Keratinocyte (primary cell): Measurements from ENCODE around the gene KIF24. TPM values are rescaled to one million over a fixed set of nuclear protein-coding genes. Genes with fewer than 3 reads are reported as not detected.

Experiments used
- DNase-seq: peaks from one replicate; pipeline ENCODE4 v3.0.0-alpha.2; 2011; ENCODE audit warnings: low read depth, missing footprints, low spot score
- FAIRE-seq: peaks from 2 replicates; lab custom pipeline; 2011; peaks lifted over from hg19 to GRCh38; lab: Jason Lieb, UNC
- H2AFZ ChIP-seq: 2 replicates; pipeline ENCODE4 v1.6.0; 2012; ENCODE audit warnings: low read length, control low read depth, inconsistent platforms; ENCODE audit not compliant: control insufficient read depth
- H3K27ac ChIP-seq: 2 replicates; pipeline ENCODE4 v1.5.1; 2011; ENCODE audit warnings: low read length; ENCODE audit not compliant: control insufficient read depth, insufficient read depth
- H3K27me3 ChIP-seq: 3 replicates; pipeline ENCODE4 v1.6.0; 2011; ENCODE audit warnings: low read length; ENCODE audit not compliant: control insufficient read depth, insufficient read depth; ENCODE audit errors: extremely low read depth
- H3K36me3 ChIP-seq, 2 experiments: 2 replicates in 1 of 2; 3 replicates in 1 of 2; pipeline ENCODE4 v1.5.1; 2011; ENCODE audit warnings: low read length in 2 of 2, mild to moderate bottlenecking in 1 of 2; ENCODE audit not compliant: control insufficient read depth in 2 of 2, insufficient read depth in 2 of 2; ENCODE audit errors: extremely low read depth in 1 of 2
- H3K4me1 ChIP-seq: 3 replicates; pipeline ENCODE4 v1.5.1; 2011; ENCODE audit warnings: low read length; ENCODE audit not compliant: control insufficient read depth, insufficient read depth; ENCODE audit errors: extremely low read depth
- H3K4me2 ChIP-seq: 3 replicates; pipeline ENCODE4 v1.6.0; 2011; ENCODE audit warnings: low read depth, low read length; ENCODE audit not compliant: control insufficient read depth, insufficient read depth; ENCODE audit errors: extremely low read depth
- H3K4me3 ChIP-seq, 3 experiments: fragments of 200-600 bp in 1 of 3; sonication (generic) in 1 of 3; 2 replicates in 2 of 3; 3 replicates in 1 of 3; pipeline ENCODE4 v1.5.1; 2011 to 2016; ENCODE audit warnings: low read length in 3 of 3, mild to moderate bottlenecking in 3 of 3, control low read depth in 2 of 3, inconsistent platforms in 1 of 3, low read depth in 1 of 3, mixed read lengths in 1 of 3, mixed run types in 1 of 3, moderate library complexity in 1 of 3; ENCODE audit not compliant: control insufficient read depth in 2 of 3, insufficient read depth in 2 of 3; ENCODE audit errors: extremely low read depth in 1 of 3
- H3K79me2 ChIP-seq: 2 replicates; pipeline ENCODE4 v1.6.0; 2012; ENCODE audit warnings: low read length; ENCODE audit not compliant: control insufficient read depth, insufficient read depth
- H3K9ac ChIP-seq: 3 replicates; pipeline ENCODE4 v1.6.0; 2011; ENCODE audit warnings: low read length; ENCODE audit not compliant: control insufficient read depth, insufficient read depth; ENCODE audit errors: extremely low read depth
- H3K9me1 ChIP-seq: 3 replicates; pipeline ENCODE4 v1.6.0; 2011; ENCODE audit warnings: low read length; ENCODE audit not compliant: control insufficient read depth, insufficient read depth; ENCODE audit errors: extremely low read depth
- H3K9me3 ChIP-seq: 2 replicates; pipeline ENCODE4 v1.5.1; 2012; ENCODE audit warnings: low read depth, low read length; ENCODE audit not compliant: control insufficient read depth
- H4K20me1 ChIP-seq: 3 replicates; pipeline ENCODE4 v1.6.0; 2011; ENCODE audit warnings: low read length; ENCODE audit not compliant: control insufficient read depth, insufficient read depth; ENCODE audit errors: extremely low read depth
- EZH2 ChIP-seq: IDR thresholded peaks from one replicate; pipeline ENCODE4 v1.6.1; 2012; ENCODE audit warnings: inconsistent platforms, mild to moderate bottlenecking, low read length, moderate library complexity
- dilution Hi-C: fragments of 300-500 bp; cut with MboI; formaldehyde crosslinking; loops from one replicate; pipeline ENCODE4 v1.7.0; 2020; ENCODE audit warnings: low sequenced_read_pairs; ENCODE audit not compliant: extremely low pct_ligation_motif_present
- polyA plus RNA-seq, 5 experiments: library from polyadenylated mRNA; depleted of rRNA in 3 of 5; stranded (reverse) in 3 of 5; stranded (forward) in 1 of 5; unstranded in 1 of 5; fragments of >200 nt; gene quantifications; 1 replicate in 1 of 5; 2 replicates in 3 of 5; 3 replicates in 1 of 5; pipeline versions ENCODE4 v1.2.1 to v1.2.3, GENCODE V29; 2011 to 2012; ENCODE audit warnings: missing spikeins in 2 of 5, low read depth in 1 of 5, low replicate concordance in 1 of 5
- TF ChIP-seq, protein P1 (sequence below), 3 experiments: IDR thresholded peaks in 1 of 3; conservative IDR thresholded peaks in 1 of 3; optimal IDR thresholded peaks in 1 of 3; 2 replicates in 2 of 3; 3 replicates in 1 of 3; pipeline versions ENCODE3 to v1.5.1; 2011; ENCODE audit warnings: low read length in 3 of 3, mild to moderate bottlenecking in 3 of 3, moderate library complexity in 2 of 3, control low read depth in 1 of 3, inconsistent platforms in 1 of 3; ENCODE audit not compliant: insufficient read depth in 2 of 3; ENCODE audit errors: extremely low read depth in 1 of 3

The KIF24 gene
- polyA plus RNA-seq, 1 donor (not counting 4 experiments of a cell fraction or from before 2014, with no cell fraction given): 1.8 TPM

GRCh38 chr9:34366365-34366764 is 37.3 kb upstream of the KIF24 start:
- Histone ChIP-seq H3K36me3 (peaks cover 5 to 15% of the 10 kb centered on the region in 2 experiments), H3K27me3 (peaks cover 6% of the 10 kb centered on the region), H3K4me2 (no peak overlapping the region), H3K79me2 (no peaks in the 10 kb centered on the region), H4K20me1 (peaks cover 3% of the 10 kb centered on the region), H3K4me3 (no peak overlapping the region), H3K9ac (no peak overlapping the region), H3K4me1 (no peaks in the 10 kb centered on the region), H2AFZ (no peak overlapping the region), H3K9me3 (peaks cover 1% of the 10 kb centered on the region), H3K9me1 (no peaks in the 10 kb centered on the region), H3K27ac (no peak overlapping the region)
- no peak for TF ChIP-seq EZH2
- TF ChIP-seq, protein P1, sequence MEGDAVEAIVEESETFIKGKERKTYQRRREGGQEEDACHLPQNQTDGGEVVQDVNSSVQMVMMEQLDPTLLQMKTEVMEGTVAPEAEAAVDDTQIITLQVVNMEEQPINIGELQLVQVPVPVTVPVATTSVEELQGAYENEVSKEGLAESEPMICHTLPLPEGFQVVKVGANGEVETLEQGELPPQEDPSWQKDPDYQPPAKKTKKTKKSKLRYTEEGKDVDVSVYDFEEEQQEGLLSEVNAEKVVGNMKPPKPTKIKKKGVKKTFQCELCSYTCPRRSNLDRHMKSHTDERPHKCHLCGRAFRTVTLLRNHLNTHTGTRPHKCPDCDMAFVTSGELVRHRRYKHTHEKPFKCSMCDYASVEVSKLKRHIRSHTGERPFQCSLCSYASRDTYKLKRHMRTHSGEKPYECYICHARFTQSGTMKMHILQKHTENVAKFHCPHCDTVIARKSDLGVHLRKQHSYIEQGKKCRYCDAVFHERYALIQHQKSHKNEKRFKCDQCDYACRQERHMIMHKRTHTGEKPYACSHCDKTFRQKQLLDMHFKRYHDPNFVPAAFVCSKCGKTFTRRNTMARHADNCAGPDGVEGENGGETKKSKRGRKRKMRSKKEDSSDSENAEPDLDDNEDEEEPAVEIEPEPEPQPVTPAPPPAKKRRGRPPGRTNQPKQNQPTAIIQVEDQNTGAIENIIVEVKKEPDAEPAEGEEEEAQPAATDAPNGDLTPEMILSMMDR (optimal IDR thresholded peaks at IDR 0.05 in 1 of 3, IDR thresholded peaks at IDR 0.05 in 1 of 3, conservative IDR thresholded peaks at IDR 0.05 in 1 of 3; ENCODE audit: extremely low read depth in 1 of 3, insufficient read depth in 2 of 3, low read length in 3 of 3): no peak
- dilution Hi-C loops: no loop called here
- FAIRE-seq (no peak), DNase-seq (no peak)

DNA sequence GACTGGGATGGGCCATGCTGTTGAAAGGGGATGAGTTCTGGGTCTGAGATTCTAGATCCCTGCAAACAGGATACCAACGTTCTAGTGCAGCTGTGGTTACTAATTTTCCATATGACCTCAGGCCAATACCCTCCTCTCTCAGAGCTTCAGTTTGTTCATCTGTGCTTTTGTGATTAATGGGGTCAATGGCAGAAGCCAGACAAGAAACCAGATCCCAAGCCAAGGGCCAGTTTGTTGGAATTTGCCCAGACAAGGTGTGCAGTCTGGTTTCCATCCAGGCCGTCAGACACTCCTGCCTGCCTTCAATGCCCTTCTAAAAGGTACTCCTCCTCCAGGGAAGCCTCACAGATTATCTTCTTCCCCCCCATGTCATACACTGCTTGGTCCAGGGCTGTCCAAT is 36.2 kb upstream of the KIF24 start:
- DNase-seq: no peak
- H3K9me1 ChIP-seq: no peaks in the 10 kb centered on the region
- no peaks in the 10 kb centered on the region for H3K27me3 ChIP-seq

More for the DNA sequence above, 36.2 kb upstream of the KIF24 start:
- H3K79me2 ChIP-seq: no peaks in the 10 kb centered on the region
- H4K20me1 ChIP-seq: peaks cover under 1% of the 10 kb centered on the region
- dilution Hi-C loops: no loop called here
- H3K4me2 ChIP-seq: no peak overlapping the region
- no peaks in the 10 kb centered on the region for H3K4me1 ChIP-seq
- FAIRE-seq: no peak
- H2AFZ ChIP-seq: no peak overlapping the region
- TF ChIP-seq EZH2: no peak
- TF ChIP-seq, protein P1 (optimal IDR thresholded peaks at IDR 0.05 in 1 of 3, IDR thresholded peaks at IDR 0.05 in 1 of 3, conservative IDR thresholded peaks at IDR 0.05 in 1 of 3; ENCODE audit: extremely low read depth in 1 of 3, insufficient read depth in 2 of 3, low read length in 3 of 3): no peak
- no peaks in the 10 kb centered on the region for H3K9me3 ChIP-seq
- no peak overlapping the region for H3K4me3 ChIP-seq
- H3K36me3 ChIP-seq: peaks cover under 1 to 7% of the 10 kb centered on the region in 2 experiments
- H3K27ac ChIP-seq: no peak overlapping the region
- H3K9ac ChIP-seq: no peak overlapping the region
